ENCODE results near the gene MMRN2.

MMRN2 gene

DNA sequence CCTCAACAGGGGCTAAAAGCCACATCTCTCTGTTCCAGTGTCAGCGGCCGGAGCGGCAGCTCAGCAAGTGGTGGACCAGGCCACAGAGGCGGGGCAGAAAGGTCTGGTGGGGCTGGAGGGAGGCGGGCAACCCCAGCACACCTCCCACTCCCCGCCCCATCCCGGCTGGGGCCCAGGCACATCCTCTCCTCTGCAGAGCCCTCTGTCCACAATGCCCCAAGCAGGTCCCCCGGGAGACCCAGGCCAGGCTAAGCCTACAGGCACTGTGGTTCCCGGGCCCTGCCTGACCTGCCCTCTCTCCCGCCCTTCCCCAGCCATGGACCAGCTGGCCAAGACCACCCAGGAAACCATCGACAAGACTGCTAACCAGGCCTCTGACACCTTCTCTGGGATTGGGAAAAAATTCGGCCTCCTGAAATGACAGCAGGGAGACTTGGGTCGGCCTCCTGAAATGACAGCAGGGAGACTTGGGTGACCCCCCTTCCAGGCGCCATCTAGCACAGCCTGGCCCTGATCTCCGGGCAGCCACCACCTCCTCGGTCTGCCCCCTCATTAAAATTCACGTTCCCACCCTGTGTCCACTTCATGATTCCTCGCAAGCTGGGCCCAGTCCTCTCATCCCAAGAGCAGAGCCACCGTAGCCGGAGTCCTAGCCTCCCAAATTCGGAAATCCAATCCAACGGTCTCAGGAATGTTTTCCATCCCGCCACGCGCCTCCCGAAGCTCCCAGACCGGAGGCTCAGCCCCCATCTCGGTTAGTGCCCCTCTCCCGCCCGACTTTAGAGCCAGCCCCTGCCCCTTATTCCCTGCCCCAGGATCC lies 13.0 kb upstream of the MMRN2 start:
- no peak for DNase-seq

- no peak for DNase-seq
Measured at GRCh38 chr10:86969421-86970041, 12.1 kb upstream of the MMRN2 start.

GRCh38 chr10:86968994-86969355 lies 11.6 kb upstream of the MMRN2 start:
- no peak for DNase-seq

DNA sequence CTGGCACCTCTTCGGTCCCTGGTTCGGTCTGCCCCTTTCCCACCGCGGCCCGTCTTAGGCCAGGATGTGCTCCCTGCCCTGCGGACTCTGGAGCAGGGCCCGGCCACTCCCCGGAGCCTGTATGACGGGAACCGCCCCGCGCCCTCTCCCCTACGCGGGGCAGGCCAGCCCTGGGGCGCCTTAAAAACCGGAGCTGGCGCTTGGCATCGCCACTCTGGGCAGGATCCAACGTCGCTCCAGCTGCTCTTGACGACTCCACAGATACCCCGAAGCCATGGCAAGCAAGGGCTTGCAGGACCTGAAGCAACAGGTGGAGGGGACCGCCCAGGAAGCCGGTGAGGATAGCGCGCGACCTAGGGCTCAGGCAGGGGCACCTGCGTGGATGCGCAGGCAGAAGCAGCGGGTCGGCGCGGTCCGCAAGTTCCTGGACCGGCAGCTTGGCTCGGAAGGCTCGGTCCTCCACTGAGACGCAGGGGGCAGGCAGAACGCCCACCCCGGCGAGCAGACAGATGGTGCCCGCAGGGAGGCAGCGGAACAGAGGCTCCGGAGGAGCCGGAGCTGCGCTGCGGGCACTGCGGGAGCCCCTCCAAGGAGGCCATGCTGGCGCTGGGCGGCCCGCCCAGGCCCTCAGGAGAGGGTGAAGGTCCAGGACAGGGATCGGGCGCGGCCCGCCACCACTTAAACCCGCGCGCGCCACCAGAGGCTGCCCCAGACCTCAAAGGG lies 11.0 kb upstream of the MMRN2 start, which contains the start of gene ADIRF:
Gene ADIRF, plus strand, starts transcription at position 212 of the 723 bp plus-strand sequence. Its CDS starts 63 bp downstream, at position 275.
- DNase-seq: no peak

- DNase-seq: no peak
Measured at GRCh38 chr10:86967481-86967941, 10.1 kb upstream of the MMRN2 start.

DNA sequence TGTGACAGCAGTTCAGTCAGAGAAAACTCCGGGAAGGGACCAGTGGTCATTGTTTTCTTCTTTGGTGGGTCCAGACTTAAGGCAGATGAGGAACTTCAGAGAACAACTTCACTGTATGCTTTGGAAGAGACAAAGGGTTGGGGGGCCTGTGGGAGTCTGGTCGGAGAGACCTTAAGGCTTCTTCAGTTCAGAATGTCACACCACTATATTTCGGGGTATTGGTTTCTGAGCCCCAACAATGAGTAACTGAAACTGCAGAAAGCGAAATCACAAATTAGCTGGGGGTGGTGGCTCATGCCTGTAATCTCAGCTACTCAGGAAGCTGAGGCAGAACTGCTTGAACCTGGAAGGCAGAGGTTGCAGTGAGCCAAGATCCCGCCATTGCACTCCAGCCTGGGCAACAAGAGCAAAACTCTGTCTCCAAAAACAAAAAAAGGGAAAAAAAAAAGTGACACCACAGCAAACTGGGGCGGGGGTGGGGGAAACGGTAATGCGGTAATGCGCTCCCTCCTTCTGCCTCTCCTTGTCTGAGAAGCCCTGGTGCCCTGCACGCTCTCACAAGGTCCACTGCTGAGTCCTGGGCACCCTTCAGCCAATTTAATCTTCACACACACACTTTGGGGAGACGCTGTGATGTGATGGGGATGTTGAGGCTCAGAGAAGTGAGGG lies 8.7 kb upstream of the MMRN2 start:
- DNase-seq: no peak

GRCh38 chr10:86964847-86965190 lies 7.4 kb upstream of the MMRN2 start:
- DNase-seq: no peak

- no peak for DNase-seq
Measured at GRCh38 chr10:86964061-86964846, 6.8 kb upstream of the MMRN2 start.

DNA sequence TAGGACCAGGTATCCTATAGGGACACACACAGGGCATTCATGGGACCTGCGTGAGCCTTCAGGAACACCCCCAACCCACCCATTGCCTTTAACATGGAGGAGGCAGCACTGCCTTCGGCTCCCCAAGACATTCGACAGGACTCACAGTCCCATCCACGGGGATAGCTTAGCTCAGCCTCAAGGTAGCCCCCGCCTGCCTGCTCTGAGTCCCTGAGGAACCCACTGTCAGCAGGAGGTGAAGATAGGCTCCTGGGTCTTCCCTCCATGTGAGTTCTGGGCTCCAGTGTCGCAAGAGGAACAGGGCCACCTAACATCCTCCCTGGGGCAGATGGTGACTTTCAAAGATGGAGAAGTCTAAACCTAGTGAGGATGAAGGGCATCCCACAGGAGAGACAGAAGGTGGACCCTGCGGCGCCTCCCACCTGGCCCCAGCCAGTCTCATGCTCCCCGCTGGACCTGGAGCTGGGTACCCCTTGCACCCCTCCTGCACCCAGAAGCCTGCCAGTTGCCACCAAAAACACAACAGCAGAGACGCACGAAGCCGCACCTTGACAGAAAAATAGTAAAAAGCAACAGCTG lies 6.0 kb upstream of the MMRN2 start:
- DNase-seq: no peak

- DNase-seq: no peak
Measured at GRCh38 chr10:86962981-86963310, 5.5 kb upstream of the MMRN2 start.

- no peak for DNase-seq
Measured at GRCh38 chr10:86962136-86962980, 4.9 kb upstream of the MMRN2 start.

- no peak for DNase-seq
Measured at GRCh38 chr10:86961481-86962091, 4.2 kb upstream of the MMRN2 start.

DNA sequence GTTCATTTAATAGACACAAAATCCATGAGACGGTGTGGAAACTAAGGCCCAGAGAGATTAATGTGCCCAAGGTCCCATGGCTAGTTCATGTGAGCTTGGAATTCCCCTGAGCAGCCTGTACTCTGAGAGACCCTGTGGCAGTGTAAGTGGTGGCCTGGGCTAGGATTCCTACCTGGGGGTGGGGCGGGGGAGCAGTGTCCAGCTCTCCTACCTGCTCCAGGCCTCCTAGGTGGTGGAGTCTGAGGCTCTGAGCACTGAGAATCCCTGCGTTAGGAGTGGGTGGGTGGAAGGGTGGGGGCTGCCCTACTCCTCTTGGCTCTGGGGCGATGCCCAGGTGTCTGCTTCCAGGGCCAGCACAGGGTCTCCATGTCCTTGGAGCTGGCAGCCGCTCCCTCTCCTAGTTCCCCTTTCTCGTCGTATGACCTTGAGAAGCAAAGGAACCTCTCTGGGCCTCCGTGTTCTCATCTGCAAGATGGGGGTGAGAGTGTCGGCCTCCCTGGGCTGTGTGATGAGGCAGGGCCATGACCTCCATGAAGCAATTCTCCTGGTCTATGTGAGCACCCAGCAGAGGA lies 3.5 kb upstream of the MMRN2 start:
- DNase-seq: no peak

DNA sequence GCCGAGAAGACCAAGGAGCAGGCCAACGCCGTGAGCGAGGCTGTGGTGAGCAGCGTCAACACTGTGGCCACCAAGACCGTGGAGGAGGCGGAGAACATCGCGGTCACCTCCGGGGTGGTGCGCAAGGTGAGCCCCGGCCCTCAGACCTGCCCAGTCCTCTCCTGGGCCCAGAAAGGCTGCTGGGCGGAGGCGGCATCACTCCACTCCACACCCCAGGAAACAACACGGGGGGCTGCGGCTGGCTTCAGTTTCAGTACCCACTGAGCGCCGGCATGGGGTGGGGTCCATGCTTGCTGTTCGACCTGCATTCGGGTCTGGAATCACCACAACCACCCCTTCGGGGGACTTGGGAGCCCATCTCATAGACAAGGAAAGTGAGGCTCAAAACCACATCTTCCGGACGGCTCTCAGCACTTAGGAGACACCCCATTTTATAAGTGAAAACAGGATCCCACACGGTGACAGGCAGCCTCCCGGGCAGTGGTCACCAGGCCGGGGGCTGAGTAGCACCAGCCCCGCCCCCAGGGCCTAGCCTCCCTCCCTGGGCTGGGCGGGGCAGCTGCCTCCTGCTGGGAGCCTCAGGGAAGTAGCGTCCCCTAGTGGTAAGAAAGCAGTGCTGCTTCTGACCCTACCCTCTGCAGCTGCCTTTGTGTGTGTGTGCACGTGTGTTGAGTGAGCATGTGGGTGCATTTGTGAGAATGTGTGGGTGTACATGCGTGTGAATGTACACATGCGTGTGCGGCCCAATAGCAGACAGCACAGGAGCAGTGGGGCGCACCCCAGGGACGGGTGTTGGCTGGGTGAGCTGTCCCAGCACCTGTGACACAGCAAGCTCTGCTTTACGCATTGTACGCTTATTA lies 2.8 kb upstream of the MMRN2 start:
- no peak for DNase-seq

GRCh38 chr10:86959737-86960002 lies 2.3 kb upstream of the MMRN2 start:
- DNase-seq: no peak

GRCh38 chr10:86958901-86959736 lies 1.7 kb upstream of the MMRN2 start:
- DNase-seq: no peak

DNA sequence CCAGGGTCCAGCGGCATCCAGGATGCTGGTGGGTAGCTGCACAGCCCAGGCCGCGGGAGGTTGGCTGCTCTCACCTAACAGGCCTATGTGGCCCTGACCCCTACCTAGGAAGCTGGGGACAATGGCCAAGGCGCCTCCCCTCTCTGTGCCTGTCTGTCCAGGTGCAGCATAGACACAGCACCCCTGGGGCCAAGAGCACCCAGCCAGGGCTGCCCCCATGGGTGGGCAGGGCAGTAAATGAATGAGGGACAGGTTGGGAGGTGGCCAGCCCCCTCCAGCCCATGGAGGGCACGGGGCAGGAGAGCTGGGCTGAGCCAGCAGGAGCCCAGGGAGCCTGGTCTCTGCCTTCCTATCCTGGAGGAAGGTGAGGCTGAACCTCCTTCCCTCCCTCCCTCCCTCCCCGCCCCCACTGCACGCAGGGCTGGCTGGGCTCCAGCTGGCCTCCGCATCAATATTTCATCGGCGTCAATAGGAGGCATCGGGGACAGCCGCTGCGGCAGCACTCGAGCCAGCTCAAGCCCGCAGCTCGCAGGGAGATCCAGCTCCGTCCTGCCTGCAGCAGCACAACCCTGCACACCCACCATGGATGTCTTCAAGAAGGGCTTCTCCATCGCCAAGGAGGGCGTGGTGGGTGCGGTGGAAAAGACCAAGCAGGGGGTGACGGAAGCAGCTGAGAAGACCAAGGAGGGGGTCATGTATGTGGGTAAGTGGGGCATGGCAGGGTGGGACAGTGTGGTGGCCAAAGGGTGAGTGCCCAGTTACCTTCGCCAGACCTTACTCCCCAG lies 893 bp upstream of the MMRN2 start, which contains the start of gene SNCG:
Gene SNCG, plus strand, starts transcription at position 484 of the 785 bp plus-strand sequence. Its CDS starts 99 bp downstream, at position 583.
- no peak for DNase-seq
